H9 (cell line): Measurements from ENCODE around the gene ZG16. TPM values are rescaled to one million over a fixed set of nuclear protein-coding genes. Genes with fewer than 3 reads are reported as not detected.

Experiments used
- DNase-seq: peaks from one replicate; pipeline ENCODE4 v3.0.0-alpha.2; 2017
- H2AFZ ChIP-seq: one replicate; pipeline ENCODE4 v1.6.1; 2013; ENCODE audit warnings: mild to moderate bottlenecking, low read length, control low read depth, moderate library complexity
- H2AK5ac ChIP-seq: 2 replicates; pipeline ENCODE4 v1.6.1; 2013; ENCODE audit warnings: low read length, control low read depth, mixed read lengths; ENCODE audit not compliant: insufficient read length
- H2BK120ac ChIP-seq: one replicate; pipeline ENCODE4 v1.6.1; 2013; ENCODE audit warnings: low read depth, mild to moderate bottlenecking, low read length, control low read depth, inconsistent platforms; ENCODE audit not compliant: poor library complexity, severe bottlenecking
- H2BK12ac ChIP-seq: 2 replicates; pipeline ENCODE4 v1.6.1; 2013; ENCODE audit warnings: low read length, control low read depth, mixed read lengths, low read depth; ENCODE audit not compliant: insufficient read length
- H2BK15ac ChIP-seq: 2 replicates; pipeline ENCODE4 v1.6.1; 2013; ENCODE audit warnings: low read depth, low read length, control low read depth
- H2BK20ac ChIP-seq: one replicate; pipeline ENCODE4 v1.6.1; 2013; ENCODE audit warnings: low read depth, mild to moderate bottlenecking, low read length, control low read depth, inconsistent platforms; ENCODE audit not compliant: poor library complexity, severe bottlenecking
- H2BK5ac ChIP-seq: 2 replicates; pipeline ENCODE4 v1.6.1; 2013; ENCODE audit warnings: low read length, control low read depth, mixed read lengths; ENCODE audit not compliant: insufficient read length
- H3K14ac ChIP-seq: 2 replicates; pipeline ENCODE4 v1.6.1; 2013; ENCODE audit warnings: low read length, control low read depth; ENCODE audit not compliant: insufficient read depth
- H3K18ac ChIP-seq: 2 replicates; pipeline ENCODE4 v1.6.1; 2013; ENCODE audit warnings: low read depth, mild to moderate bottlenecking, mixed read lengths, low read length, control low read depth; ENCODE audit not compliant: insufficient read length
- H3K23ac ChIP-seq: 2 replicates; pipeline ENCODE4 v1.6.1; 2013; ENCODE audit warnings: low read length, control low read depth, mixed read lengths, low read depth; ENCODE audit not compliant: insufficient read length
- H3K23me2 ChIP-seq: 2 replicates; pipeline ENCODE4 v1.6.1; 2013; ENCODE audit warnings: low read depth, mild to moderate bottlenecking, mixed read lengths, low read length, control low read depth; ENCODE audit not compliant: insufficient read length, poor library complexity, severe bottlenecking
- H3K27ac ChIP-seq: 2 replicates; pipeline ENCODE4 v1.5.1; 2013; ENCODE audit warnings: low read length, control low read depth, mixed read lengths, low read depth; ENCODE audit not compliant: insufficient read length
- H3K27me3 ChIP-seq: 2 replicates; pipeline ENCODE4 v1.6.1; 2013; ENCODE audit warnings: low read length, control low read depth, inconsistent platforms; ENCODE audit not compliant: insufficient read depth
- H3K4ac ChIP-seq: 2 replicates; pipeline ENCODE4 v1.6.1; 2013; ENCODE audit warnings: low read depth, mild to moderate bottlenecking, control low read depth, inconsistent platforms, low read length, moderate library complexity
- H3K4me1 ChIP-seq: 2 replicates; pipeline ENCODE4 v1.6.1; 2013; ENCODE audit warnings: low read length, control low read depth, inconsistent platforms; ENCODE audit not compliant: insufficient read depth
- H3K4me2 ChIP-seq: 2 replicates; pipeline ENCODE4 v1.6.1; 2013; ENCODE audit warnings: low read length, control low read depth, mixed read lengths; ENCODE audit not compliant: insufficient read length, insufficient read depth
- H3K56ac ChIP-seq: 2 replicates; pipeline ENCODE4 v1.6.1; 2013; ENCODE audit warnings: low read depth, mild to moderate bottlenecking, mixed read lengths, low read length, control low read depth; ENCODE audit not compliant: insufficient read length
- H3K79me1 ChIP-seq: 2 replicates; pipeline ENCODE4 v1.6.1; 2013; ENCODE audit warnings: low read depth, mild to moderate bottlenecking, moderate library complexity, low read length, control low read depth, inconsistent platforms; ENCODE audit not compliant: insufficient read depth, poor library complexity, severe bottlenecking
- H3K79me2 ChIP-seq: 2 replicates; pipeline ENCODE4 v1.6.1; 2013; ENCODE audit warnings: low read length, control low read depth, inconsistent platforms; ENCODE audit not compliant: insufficient read depth
- H3K9ac ChIP-seq: 2 replicates; pipeline ENCODE4 v1.6.1; 2013; ENCODE audit warnings: low read length, control low read depth, mixed read lengths; ENCODE audit not compliant: insufficient read length; ENCODE audit errors: extremely low read depth
- H3K9me3 ChIP-seq: one replicate; pipeline ENCODE4 v1.6.1; 2013; ENCODE audit warnings: low read depth, low read length, inconsistent platforms; ENCODE audit not compliant: control insufficient read depth
- H3T11ph ChIP-seq: one replicate; pipeline ENCODE4 v1.6.1; 2013; ENCODE audit warnings: mild to moderate bottlenecking, low read length, control low read depth, inconsistent platforms
- H4K20me1 ChIP-seq: one replicate; pipeline ENCODE4 v1.6.1; 2013; ENCODE audit not compliant: control insufficient read depth, insufficient read length, insufficient read depth
- H4K5ac ChIP-seq: 2 replicates; pipeline ENCODE4 v1.6.1; 2013; ENCODE audit warnings: low read depth, mild to moderate bottlenecking, mixed read lengths, low read length, control low read depth; ENCODE audit not compliant: insufficient read length
- H4K8ac ChIP-seq: replicated peaks from 2 replicates; pipeline ENCODE4 v1.6.1; 2013; ENCODE audit warnings: low read length, control low read depth, mixed read lengths, low read depth; ENCODE audit not compliant: insufficient read length
- H4K91ac ChIP-seq: 2 replicates; pipeline ENCODE4 v1.6.1; 2013; ENCODE audit warnings: low read depth, mild to moderate bottlenecking, moderate library complexity, mixed read lengths, low read length, control low read depth; ENCODE audit not compliant: insufficient read length
- H3K27ac Mint-ChIP-seq, 3 experiments: 2 replicates in 2 of 3; 3 replicates in 1 of 3; pipeline ENCODE4 v1.8.0; 2020 to 2021; ENCODE audit warnings: mixed read lengths in 3 of 3, mild to moderate bottlenecking in 1 of 3, moderate library complexity in 1 of 3
- H3K27me3 Mint-ChIP-seq: 2 replicates; pipeline ENCODE4 v1.8.0; 2021; ENCODE audit warnings: low read depth, mild to moderate bottlenecking, moderate library complexity, mixed read lengths
- H3K36me3 Mint-ChIP-seq, 3 experiments: 2 replicates in 2 of 3; 3 replicates in 1 of 3; pipeline ENCODE4 v1.8.0; 2020 to 2021; ENCODE audit warnings: low read depth in 3 of 3, mixed read lengths in 3 of 3; ENCODE audit not compliant: insufficient read depth in 1 of 3
- H3K4me1 Mint-ChIP-seq, 2 experiments: 2 replicates each; pipeline ENCODE4 v1.8.0; 2020; ENCODE audit warnings: mixed read lengths in 2 of 2
- H3K4me3 Mint-ChIP-seq, 2 experiments: 2 replicates in 1 of 2; 3 replicates in 1 of 2; pipeline ENCODE4 v1.8.0; 2020 to 2021; ENCODE audit warnings: mild to moderate bottlenecking in 2 of 2, mixed read lengths in 2 of 2, moderate library complexity in 1 of 2
- H3K9me3 Mint-ChIP-seq, 2 experiments: 2 replicates in 1 of 2; 3 replicates in 1 of 2; pipeline ENCODE4 v1.8.0; 2020; ENCODE audit warnings: mild to moderate bottlenecking in 2 of 2, mixed read lengths in 2 of 2, moderate library complexity in 1 of 2
- WGBS: extraction: QIAGEN DNeasy Blood & Tissue Kit; methylation state at CpG from one replicate; pipeline ENCODE4 v1.1.7; 2013; ENCODE audit warnings: missing lambda C conversion rate, low lambda C conversion rate, mixed read lengths; ENCODE audit not compliant: insufficient read length; ENCODE audit errors: extremely low coverage; 5-methylcytosine and 5-hydroxymethylcytosine counted together
- total RNA-seq: library from RNA; stranded (reverse); gene quantifications from 2 replicates; pipeline ENCODE4 v1.2.1, GENCODE V29; 2021
- TF ChIP-seq, protein P1 (sequence below): fragments of 200-600 bp; sonication (generic); conservative IDR thresholded peaks from 3 replicates; pipeline ENCODE4 v1.8.0; 2021; ENCODE audit warnings: antibody characterized with exemption, mild to moderate bottlenecking

ZG16 gene
- total RNA-seq, 1 experiment from 2014 or later = not detected

DNA sequence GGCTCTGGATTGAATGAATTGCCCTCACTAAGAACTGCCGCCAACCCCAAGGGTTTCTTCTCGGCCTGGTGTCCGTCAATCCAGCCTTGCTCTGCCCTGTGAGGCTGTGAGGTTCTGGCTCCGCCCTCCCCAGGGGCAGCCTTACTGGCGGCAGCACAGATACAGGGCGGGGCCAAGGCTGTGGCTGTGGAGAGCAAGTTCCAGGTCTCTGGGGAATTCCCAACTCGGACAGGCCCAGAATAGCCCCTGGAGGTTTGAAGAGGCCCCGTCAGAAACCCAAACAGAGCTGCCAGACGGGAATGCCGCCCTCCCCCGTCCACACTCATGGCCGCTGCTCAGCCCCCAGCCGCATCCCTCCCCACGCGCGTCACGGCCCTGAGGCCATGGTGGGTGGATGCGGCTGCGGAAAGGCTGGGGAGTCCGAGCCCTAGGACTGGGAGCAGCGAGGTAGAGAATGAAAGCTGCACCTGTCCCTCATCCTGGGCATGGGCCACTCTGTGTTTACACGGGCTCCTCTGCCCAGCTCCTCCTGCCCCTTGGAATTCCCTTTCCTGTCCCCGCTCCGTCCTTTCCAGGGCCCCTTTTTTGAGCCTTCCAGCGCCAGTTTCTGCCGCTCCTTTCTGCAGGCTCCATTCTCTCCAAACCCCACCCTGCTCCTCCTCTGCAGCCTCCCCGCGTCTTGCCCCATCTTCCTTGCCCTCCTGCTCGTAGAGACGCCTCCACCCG is 33.3 kb downstream of the ZG16 start:
- Histone ChIP-seq H3K4me2 (peak overlapping the region; percentile 78), H3K4ac (no peak overlapping the region), H3K27ac (no peak overlapping the region), H3K9me3 (no peaks in the 10 kb centered on the region), H4K5ac (no peak overlapping the region), H2BK15ac (no peak overlapping the region), H2AFZ (no peak overlapping the region), H3K79me2 (peaks cover 2% of the 10 kb centered on the region; the same call in 1 of the 2 replicates), H2BK120ac (no peak overlapping the region), H2BK20ac (no peak overlapping the region), H3K56ac (no peak overlapping the region), H3K79me1 (no peaks in the 10 kb centered on the region), H3K18ac (peak overlapping the region; percentile 36), H3K27me3 (no peaks in the 10 kb centered on the region), H3K4me1 (peaks cover 6% of the 10 kb centered on the region; the same call in 1 of the 2 replicates), H2BK12ac (no peak overlapping the region), H4K8ac (no peak overlapping the region), H3K23ac (no peak overlapping the region), H3K23me2 (peaks cover 51% of the 10 kb centered on the region), H2BK5ac (no peak overlapping the region), H4K20me1 (no peaks in the 10 kb centered on the region), H3K14ac (peak overlapping the region; percentile 64), H2AK5ac (no peak overlapping the region), H3T11ph (no peak overlapping the region), H4K91ac (no peak overlapping the region), H3K9ac (peak overlapping the region; percentile 29)
- peak; percentile 98 for DNase-seq
- Mint-ChIP-seq H3K27ac (peak overlapping the region; percentile 96 to 99 (median 97)), H3K9me3 (no peaks in the 10 kb centered on the region; a peak in 2 of 5 replicates), H3K4me3 (peak overlapping the region; percentile 80 to 96), H3K27me3 (no peaks in the 10 kb centered on the region; the same call in 1 of the 2 replicates), H3K4me1 (peaks cover 48 to 61% of the 10 kb centered on the region in 2 experiments), H3K36me3 (peaks cover 12 to 28% (median 13%) of the 10 kb centered on the region in 3 experiments)
- TF ChIP-seq, protein P1, sequence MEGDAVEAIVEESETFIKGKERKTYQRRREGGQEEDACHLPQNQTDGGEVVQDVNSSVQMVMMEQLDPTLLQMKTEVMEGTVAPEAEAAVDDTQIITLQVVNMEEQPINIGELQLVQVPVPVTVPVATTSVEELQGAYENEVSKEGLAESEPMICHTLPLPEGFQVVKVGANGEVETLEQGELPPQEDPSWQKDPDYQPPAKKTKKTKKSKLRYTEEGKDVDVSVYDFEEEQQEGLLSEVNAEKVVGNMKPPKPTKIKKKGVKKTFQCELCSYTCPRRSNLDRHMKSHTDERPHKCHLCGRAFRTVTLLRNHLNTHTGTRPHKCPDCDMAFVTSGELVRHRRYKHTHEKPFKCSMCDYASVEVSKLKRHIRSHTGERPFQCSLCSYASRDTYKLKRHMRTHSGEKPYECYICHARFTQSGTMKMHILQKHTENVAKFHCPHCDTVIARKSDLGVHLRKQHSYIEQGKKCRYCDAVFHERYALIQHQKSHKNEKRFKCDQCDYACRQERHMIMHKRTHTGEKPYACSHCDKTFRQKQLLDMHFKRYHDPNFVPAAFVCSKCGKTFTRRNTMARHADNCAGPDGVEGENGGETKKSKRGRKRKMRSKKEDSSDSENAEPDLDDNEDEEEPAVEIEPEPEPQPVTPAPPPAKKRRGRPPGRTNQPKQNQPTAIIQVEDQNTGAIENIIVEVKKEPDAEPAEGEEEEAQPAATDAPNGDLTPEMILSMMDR = no peak
- WGBS = no CpG with 5 or more reads among the region's 31 CpGs
